GM12891 (cell line): Measurements from ENCODE around the gene ARHGAP6.
"Not testable (repeated sequence)": the region's sequence is repeated elsewhere in the genome, so short reads cannot be mapped to it uniquely, and the experiment has no call there.

Experiments used
- POLR2AphosphoS5 ChIP-seq: IDR thresholded peaks from 2 replicates; pipeline ENCODE4 v1.6.1; 2011; ENCODE audit warnings: low read depth, low read length, control low read depth
- TAF1 ChIP-seq: IDR thresholded peaks from 2 replicates; pipeline ENCODE4 v1.6.1; 2011; ENCODE audit warnings: low read depth, low read length, control low read depth

DNA sequence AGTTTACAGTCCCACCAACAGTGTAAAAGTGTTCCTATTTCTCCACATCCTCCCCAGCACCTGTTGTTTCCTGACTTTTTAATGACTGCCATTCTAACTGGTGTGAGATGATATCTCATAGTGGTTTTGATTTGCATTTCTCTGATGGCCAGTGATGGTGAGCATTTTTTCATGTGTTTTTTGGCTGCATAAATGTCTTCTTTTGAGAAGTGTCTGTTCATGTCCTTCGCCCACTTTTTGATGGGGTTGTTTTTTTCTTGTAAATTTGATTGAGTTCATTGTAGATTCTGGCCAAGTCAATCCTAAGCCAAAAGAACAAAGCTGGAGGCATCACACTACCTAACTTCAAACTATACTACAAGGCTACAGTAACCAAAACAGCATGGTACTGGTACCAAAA lies 146.5 kb downstream of the ARHGAP6 start:
- not testable (repeated sequence) for TF ChIP-seq TAF1, POLR2AphosphoS5
